Endothelial cell of umbilical vein (primary cell): ENCODE results near the gene OTUD6A. TPM values are rescaled to one million over a fixed set of nuclear protein-coding genes. Genes with fewer than 3 reads are reported as not detected.

Experiments used
- BruUV-seq: library from RNA; stranded (reverse); fragments of 400-500 nt; replicated peaks from 2 replicates; lab custom pipeline; 2021; lab: Mats Ljungman, UMichigan
- CTCF ChIA-PET: fragments of 300-600, 350-600 bp; sonication (Branson Sonifier 250); formaldehyde crosslinking; loops from one replicate; lab custom pipeline; 2021; ENCODE audit warnings: antibody characterized with exemption, inconsistent platforms; lab: Charles Lee
- POLR2A ChIA-PET: fragments of 300-600, 350-600 bp; sonication (Branson Sonifier 250); formaldehyde crosslinking; loops from one replicate; lab custom pipeline; 2021; ENCODE audit warnings: antibody characterized with exemption, inconsistent platforms; lab: Charles Lee
- DNase-seq: peaks from one replicate; pipeline ENCODE4 v3.0.0-alpha.2; 2011; ENCODE audit warnings: low read depth, low spot score
- FAIRE-seq: peaks from 2 replicates; lab custom pipeline; 2011; peaks lifted over from hg19 to GRCh38; lab: Jason Lieb, UNC
- H2AFZ ChIP-seq: 2 replicates; pipeline ENCODE4 v1.6.0; 2012; ENCODE audit warnings: low read depth, low read length, control low read depth, inconsistent platforms
- H3K27ac ChIP-seq: 2 replicates; pipeline ENCODE4 v1.5.1; 2011; ENCODE audit warnings: low read depth, mild to moderate bottlenecking, control low read depth, low read length, moderate library complexity; ENCODE audit not compliant: insufficient read depth
- H3K27me3 ChIP-seq, 2 experiments: 2 replicates each; pipeline versions ENCODE4 v1.6.0 to v1.6.1; 2011; ENCODE audit warnings: low read length in 2 of 2, mixed read lengths in 1 of 2; ENCODE audit not compliant: control insufficient read depth in 2 of 2, insufficient read depth in 2 of 2
- H3K36me3 ChIP-seq, 2 experiments: 2 replicates in 1 of 2; 3 replicates in 1 of 2; pipeline ENCODE4 v1.5.1; 2011; ENCODE audit warnings: low read length in 2 of 2, mild to moderate bottlenecking in 1 of 2, moderate library complexity in 1 of 2; ENCODE audit not compliant: control insufficient read depth in 2 of 2, insufficient read depth in 2 of 2; ENCODE audit errors: extremely low read depth in 1 of 2
- H3K4me1 ChIP-seq: 3 replicates; pipeline ENCODE4 v1.5.1; 2011; ENCODE audit warnings: mild to moderate bottlenecking, low read length; ENCODE audit not compliant: control insufficient read depth, insufficient read depth; ENCODE audit errors: extremely low read depth
- H3K4me2 ChIP-seq: 2 replicates; pipeline ENCODE4 v1.6.1; 2011; ENCODE audit warnings: low read length, control low read depth, mixed read lengths; ENCODE audit not compliant: insufficient read depth
- H3K4me3 ChIP-seq, 3 experiments: fragments of 200-600 bp in 1 of 3; sonication (generic), shearing (Covaris generic) in 1 of 3; replicated peaks in 1 of 3; 2 replicates each; pipeline ENCODE4 v1.5.1; 2011 to 2016; ENCODE audit warnings: control low read depth in 3 of 3, low read length in 3 of 3, mild to moderate bottlenecking in 2 of 3, inconsistent platforms in 1 of 3, low read depth in 1 of 3, moderate library complexity in 1 of 3; ENCODE audit not compliant: insufficient read depth in 1 of 3
- H3K79me2 ChIP-seq: 2 replicates; pipeline ENCODE4 v1.6.0; 2012; ENCODE audit warnings: low read length, inconsistent platforms; ENCODE audit not compliant: control insufficient read depth, insufficient read depth
- H3K9ac ChIP-seq: replicated peaks from 2 replicates; pipeline ENCODE3; 2011; ENCODE audit warnings: low read length, control low read depth; ENCODE audit not compliant: insufficient read depth; ENCODE audit errors: extremely low read depth
- H3K9me1 ChIP-seq: replicated peaks from 3 replicates; pipeline ENCODE4 v1.6.0; 2011; ENCODE audit warnings: mild to moderate bottlenecking, low read length; ENCODE audit not compliant: control insufficient read depth, insufficient read depth; ENCODE audit errors: extremely low read depth
- H3K9me3 ChIP-seq: replicated peaks from 2 replicates; pipeline ENCODE4 v1.5.1; 2012; ENCODE audit warnings: low read length, inconsistent platforms; ENCODE audit not compliant: control insufficient read depth, insufficient read depth
- H4K20me1 ChIP-seq: replicated peaks from 2 replicates; pipeline ENCODE3; 2011; ENCODE audit warnings: mild to moderate bottlenecking, low read length; ENCODE audit not compliant: control insufficient read depth, insufficient read depth; ENCODE audit errors: extremely low read depth
- CTCF ChIP-seq, 2 donors: IDR thresholded peaks; 1 replicate in 1 of 2; 2 replicates in 1 of 2; pipeline ENCODE4 v1.5.1; 2011; ENCODE audit warnings: low read length in 2 of 2, mild to moderate bottlenecking in 2 of 2, moderate library complexity in 2 of 2, control low read depth in 1 of 2, inconsistent platforms in 1 of 2, low read depth in 1 of 2; ENCODE audit not compliant: insufficient read depth in 1 of 2; ENCODE audit errors: extremely low read depth in 1 of 2
- EZH2 ChIP-seq: IDR thresholded peaks from 2 replicates; pipeline ENCODE4 v1.6.1; 2012; ENCODE audit warnings: borderline replicate concordance, low read depth, mild to moderate bottlenecking, moderate library complexity, low read length, inconsistent platforms; ENCODE audit not compliant: severe bottlenecking
- FOS ChIP-seq: IDR thresholded peaks from 2 replicates; pipeline ENCODE4 v1.6.1; 2011; ENCODE audit warnings: mild to moderate bottlenecking, low read length, moderate library complexity, borderline replicate concordance; ENCODE audit not compliant: insufficient read depth
- GATA2 ChIP-seq: IDR thresholded peaks from 2 replicates; pipeline ENCODE4 v1.7.0; 2011; ENCODE audit warnings: low read depth, mild to moderate bottlenecking, moderate library complexity, mixed read lengths, low read length; ENCODE audit not compliant: insufficient read length, insufficient read depth
- JUN ChIP-seq: IDR thresholded peaks from 2 replicates; pipeline ENCODE4 v1.6.1; 2011; ENCODE audit warnings: borderline replicate concordance, low read depth; ENCODE audit not compliant: insufficient read length, insufficient read depth
- MAX ChIP-seq: IDR thresholded peaks from 2 replicates; pipeline ENCODE4 v1.6.1; 2011; ENCODE audit not compliant: insufficient read depth, insufficient read length
- MYC ChIP-seq: IDR thresholded peaks from one replicate; pipeline ENCODE4 v1.6.1; 2011; ENCODE audit warnings: mild to moderate bottlenecking, low read depth, low read length
- POLR2A ChIP-seq: IDR thresholded peaks from 2 replicates; pipeline ENCODE4 v1.6.1; 2012; ENCODE audit warnings: low read depth, mild to moderate bottlenecking, control low read depth, low read length
- POLR2AphosphoS5 ChIP-seq: IDR thresholded peaks from 2 replicates; pipeline ENCODE4 v1.6.1; 2012; ENCODE audit warnings: low read depth, mild to moderate bottlenecking, control low read depth, low read length, moderate library complexity; ENCODE audit not compliant: insufficient read depth
- dilution Hi-C: fragments of 300-500 bp; cut with MboI; formaldehyde crosslinking; loops from one replicate; pipeline ENCODE4 v1.15.0; 2019; ENCODE audit warnings: low sequenced_read_pairs; ENCODE audit not compliant: extremely low pct_ligation_motif_present
- intact Hi-C: fragments of 100-400 bp; cut with micrococcal nuclease; formaldehyde crosslinking; loops from one replicate; pipeline ENCODE4 v1.10.0; 2022
- polyA plus RNA-seq, 4 experiments: library from polyadenylated mRNA; depleted of rRNA in 3 of 4; stranded (reverse) in 3 of 4; unstranded in 1 of 4; fragments of >200 nt; gene quantifications; 2 replicates each; pipeline versions ENCODE4 v1.2.1 to v1.2.3, GENCODE V29; 2011 to 2012; ENCODE audit warnings: missing spikeins in 1 of 4
- total RNA-seq: library from RNA; stranded (reverse); gene quantifications from 2 replicates; pipeline ENCODE4 v1.2.3, GENCODE V29; 2021

Gene OTUD6A
- total and polyA plus RNA-seq, 2 donors (not counting 3 experiments of a cell fraction or from before 2014, with no cell fraction given) = not detected

GRCh38 chrX:70092247-70092646 is 30.0 kb downstream of the OTUD6A start:
- Histone ChIP-seq H3K79me2 (no peaks in the 10 kb centered on the region), H2AFZ (no peak overlapping the region), H3K36me3 (no peaks in the 10 kb centered on the region), H3K4me1 (peaks cover 29% of the 10 kb centered on the region), H3K4me3 (no peak overlapping the region), H3K27ac (no peak overlapping the region), H3K27me3 (no peaks in the 10 kb centered on the region), H3K9me1 (no peaks in the 10 kb centered on the region), H3K9me3 (no peaks in the 10 kb centered on the region), H4K20me1 (no peaks in the 10 kb centered on the region), H3K9ac (no peak overlapping the region), H3K4me2 (no peak overlapping the region)
- no TSS peak for BruUV-seq
- DNase-seq (no peak), FAIRE-seq (no peak)
- dilution Hi-C loops = no loop called here
- intact Hi-C loops = no loop called here
- TF ChIP-seq EZH2 (no peak), POLR2AphosphoS5 (no peak), MAX (no peak), CTCF (IDR thresholded peaks at IDR 0.05; ENCODE audit: extremely low read depth in 1 of 2, insufficient read depth in 1 of 2, low read depth in 1 of 2, low read length in 2 of 2) (no peak), POLR2A (no peak), FOS (no peak), GATA2 (no peak), MYC (no peak), JUN (no peak)
- POLR2A ChIA-PET = no interaction called here
- CTCF ChIA-PET = interaction anchor here (1.9 to 7.1 kb wide), 3 partner anchors 46 to 62 kb away, joined by 4 to 207 read pairs (median 6); no protein-coding TSS in a partner anchor
